NCI-H2196 treated with DMSO at 0.1 percent for 48 hours (cell line): ENCODE results near the gene RGS16.

Source experiments
- DNase-seq: peaks from one replicate; lab custom pipeline; 2025; ENCODE audit not compliant: unreplicated experiment; lab: John Stamatoyannopoulos, UW

The RGS16 gene

GRCh38 chr1:182584746-182585145 is 19.4 kb downstream of the RGS16 start:
- no peak for DNase-seq

- DNase-seq = no peak
Observed at GRCh38 chr1:182580736-182581135, 23.5 kb downstream of the RGS16 start.

GRCh38 chr1:182575540-182576149 is 28.5 kb downstream of the RGS16 start:
- DNase-seq = no peak

- DNase-seq = no peak
Observed at GRCh38 chr1:182574156-182574555, 30.0 kb downstream of the RGS16 start.

DNA sequence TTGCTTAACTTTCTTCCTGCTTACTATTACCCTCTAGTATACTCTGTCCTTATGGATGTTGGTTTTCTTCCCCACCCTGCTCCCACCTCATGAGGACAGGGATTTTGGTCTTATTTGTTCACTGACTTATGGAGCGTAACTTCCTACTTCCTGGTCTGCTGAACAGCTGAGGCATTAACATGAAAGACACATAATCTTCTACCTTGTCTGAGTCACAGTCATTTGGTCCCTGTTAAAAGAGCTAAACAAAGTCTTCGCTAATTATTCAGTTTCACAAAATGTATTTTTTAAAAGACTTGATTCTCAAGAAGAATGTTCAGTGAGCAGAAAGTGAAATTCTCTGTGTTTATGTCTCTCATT is 33.6 kb downstream of the RGS16 start:
- DNase-seq = no peak

DNA sequence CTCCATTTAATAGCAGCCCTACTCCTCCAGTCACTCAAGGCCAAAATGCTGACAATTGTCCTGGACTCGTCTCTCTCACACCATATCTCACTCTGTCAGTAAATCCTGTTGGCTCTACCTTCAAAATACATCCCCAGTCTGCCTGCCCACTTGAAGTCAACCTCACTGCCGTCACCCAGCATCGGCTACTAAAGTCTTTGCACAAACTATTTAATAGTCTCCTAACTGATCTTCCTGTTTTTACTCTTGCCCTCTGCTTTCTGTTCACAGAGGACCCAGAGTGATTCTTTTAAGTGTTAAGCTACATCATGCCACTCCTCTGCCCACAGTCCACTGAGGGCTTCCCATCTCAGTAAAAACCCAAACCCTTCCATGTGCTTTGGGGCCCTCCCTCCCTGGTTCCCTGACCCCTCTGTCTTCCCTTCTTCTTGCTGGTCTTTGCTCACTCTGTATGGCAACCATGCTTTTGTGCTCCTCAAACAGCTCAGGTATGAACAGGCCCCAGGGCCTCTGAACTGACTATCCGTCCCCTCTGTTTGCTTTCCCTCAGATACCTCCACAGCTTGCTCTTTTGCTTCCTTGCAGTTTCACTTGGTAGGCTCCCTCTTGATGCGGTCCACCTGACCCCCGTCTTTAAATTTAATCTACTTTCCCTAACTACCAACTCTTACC is 34.1 kb downstream of the RGS16 start:
- no peak for DNase-seq

DNA sequence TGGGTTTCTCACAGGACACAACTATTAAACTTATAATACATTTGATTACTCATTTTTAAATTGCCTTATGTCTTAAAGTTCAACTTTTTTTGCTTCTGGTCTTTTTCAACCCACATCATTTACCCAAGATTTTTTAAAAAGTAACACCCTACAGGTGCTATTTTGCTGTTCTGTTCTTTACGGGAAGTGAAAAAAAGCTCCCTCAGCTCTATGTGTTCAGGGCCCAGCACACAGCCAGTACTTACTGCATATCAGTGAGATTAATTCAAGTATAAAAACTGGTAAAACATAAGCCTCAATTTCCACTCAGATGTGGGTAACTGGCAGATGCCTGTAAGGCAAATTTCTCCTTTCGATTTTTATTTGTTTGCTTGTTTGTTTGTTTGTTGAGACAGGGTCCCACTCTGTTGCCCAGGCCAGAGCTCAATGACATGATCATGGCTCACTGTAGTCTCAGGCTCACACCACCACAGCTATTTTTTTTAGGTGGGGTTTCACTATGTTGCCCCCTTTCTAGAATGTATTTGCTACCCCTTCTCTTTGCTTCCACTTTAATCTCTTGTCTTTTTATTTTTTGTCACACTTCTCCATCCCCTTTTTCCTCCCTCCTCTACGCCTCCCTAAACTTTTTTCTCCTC is 35.4 kb downstream of the RGS16 start:
- no peak for DNase-seq

DNA sequence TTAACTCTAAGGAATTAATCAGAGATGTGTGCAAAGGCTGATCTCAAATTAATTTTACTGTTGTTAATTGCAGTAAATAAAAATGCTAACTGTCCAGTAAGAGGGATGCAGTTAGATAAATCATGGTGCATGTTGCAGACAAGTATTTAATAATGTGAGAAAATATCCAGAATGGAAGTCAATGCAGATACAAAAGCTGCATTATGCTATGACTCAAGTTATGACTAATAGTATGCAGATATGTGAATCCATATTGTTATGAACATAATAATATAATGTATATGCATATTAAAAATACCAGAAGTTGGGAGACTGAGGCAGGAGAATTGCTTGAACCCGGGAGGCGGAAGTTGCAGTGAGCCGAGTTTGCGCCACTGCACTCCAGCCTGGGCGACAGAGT is 36.6 kb downstream of the RGS16 start:
- no peak for DNase-seq

DNA sequence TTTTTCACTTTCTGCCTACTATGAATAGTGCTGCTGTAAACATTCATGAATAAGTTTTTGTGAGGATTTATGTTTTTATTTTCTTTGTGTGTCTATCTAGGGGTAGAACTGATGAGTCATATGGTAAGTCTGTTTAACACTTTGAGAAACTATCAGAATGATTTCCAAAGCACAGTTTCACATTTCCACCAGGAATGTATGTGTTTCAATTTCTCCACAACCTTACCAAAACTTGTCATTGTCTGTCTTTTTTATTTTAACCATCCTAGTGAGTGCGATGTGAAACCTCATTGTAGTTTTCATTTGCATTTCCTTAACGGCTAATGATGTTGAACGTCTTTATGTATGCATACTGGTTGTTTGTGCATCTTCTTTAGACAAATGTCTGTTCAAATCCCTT is 38.7 kb downstream of the RGS16 start:
- DNase-seq = no peak

DNA sequence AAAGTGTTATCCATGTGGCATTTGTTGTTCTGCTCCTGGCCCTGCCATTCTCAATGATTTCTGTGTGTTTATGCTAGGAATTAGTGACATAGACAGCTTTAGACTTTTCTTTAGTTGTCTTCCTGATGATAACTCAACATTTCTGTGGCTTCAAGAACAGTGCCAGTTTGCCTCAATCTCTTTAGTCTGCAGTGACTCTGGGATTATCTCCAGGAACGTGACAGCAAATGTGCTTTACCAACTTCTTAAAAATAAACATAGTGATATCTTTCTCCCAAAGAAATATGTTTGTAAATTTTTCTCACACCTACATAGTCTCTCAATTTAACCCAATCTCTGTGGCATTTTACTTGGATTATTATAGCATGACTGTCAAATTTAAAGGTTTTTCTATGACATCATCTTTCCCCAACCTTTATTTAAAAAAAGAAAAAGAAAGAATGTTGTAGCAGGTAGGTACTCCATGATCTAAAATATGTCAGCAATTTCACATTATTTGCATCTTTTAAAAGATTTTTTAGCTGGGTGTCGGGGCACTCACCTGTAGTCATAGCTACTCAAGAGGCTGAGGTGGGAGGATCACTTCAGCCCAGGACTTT is 39.7 kb downstream of the RGS16 start:
- DNase-seq = no peak

DNA sequence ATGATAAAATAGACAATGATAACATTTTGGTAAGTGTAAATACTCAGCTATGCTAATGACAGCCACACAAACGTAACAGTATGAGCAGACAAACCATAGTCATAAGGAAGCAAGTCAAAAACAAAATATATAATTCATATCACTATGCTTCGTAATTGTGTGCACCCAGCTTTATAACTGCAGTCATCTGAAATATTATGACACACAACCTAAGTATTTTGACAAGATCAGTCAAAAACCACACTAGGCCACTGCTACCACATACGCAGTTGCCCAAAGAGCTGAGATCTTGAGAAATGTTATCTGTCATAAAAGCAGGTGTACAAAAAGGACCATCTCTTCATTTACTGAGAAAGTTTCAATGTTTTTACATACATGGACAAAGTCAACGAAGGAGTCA is 41.1 kb downstream of the RGS16 start:
- no peak for DNase-seq

- no peak for DNase-seq
Observed at GRCh38 chr1:182561456-182561855, 42.7 kb downstream of the RGS16 start.

DNA sequence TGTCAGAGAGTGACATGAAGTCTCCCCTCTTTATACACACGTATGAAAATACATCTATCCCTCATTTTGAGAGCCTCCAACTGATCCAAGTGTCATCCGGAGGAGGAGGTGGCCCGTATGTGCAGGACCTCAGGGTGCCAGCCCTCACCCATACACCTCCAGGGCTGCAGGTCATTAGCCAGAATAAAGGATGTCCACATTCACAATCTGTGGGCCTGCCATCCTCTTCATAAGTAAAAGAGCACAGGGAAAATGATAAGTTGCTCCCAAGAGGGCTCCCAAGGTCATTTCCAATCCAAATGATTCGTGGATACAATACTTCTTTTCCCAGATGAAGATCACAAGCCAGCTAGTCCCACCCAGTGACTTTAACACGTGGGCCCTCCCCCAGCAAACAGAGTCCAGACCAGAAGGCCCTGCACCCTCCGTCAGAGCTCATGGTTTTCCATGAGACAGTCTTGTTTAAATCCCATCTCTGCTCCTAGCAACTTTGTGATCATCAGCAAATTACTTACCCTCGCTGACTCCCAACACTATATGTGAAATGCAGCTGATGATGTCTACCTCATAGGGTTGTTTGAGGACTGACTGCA is 43.7 kb downstream of the RGS16 start:
- DNase-seq = no peak

GRCh38 chr1:182556279-182556678 is 47.9 kb downstream of the RGS16 start:
- no peak for DNase-seq

GRCh38 chr1:182555493-182555892 is 48.7 kb downstream of the RGS16 start:
- no peak for DNase-seq

GRCh38 chr1:182552527-182552926 is 51.7 kb downstream of the RGS16 start:
- DNase-seq = no peak

GRCh38 chr1:182549811-182550210 is 54.4 kb downstream of the RGS16 start:
- no peak for DNase-seq

DNA sequence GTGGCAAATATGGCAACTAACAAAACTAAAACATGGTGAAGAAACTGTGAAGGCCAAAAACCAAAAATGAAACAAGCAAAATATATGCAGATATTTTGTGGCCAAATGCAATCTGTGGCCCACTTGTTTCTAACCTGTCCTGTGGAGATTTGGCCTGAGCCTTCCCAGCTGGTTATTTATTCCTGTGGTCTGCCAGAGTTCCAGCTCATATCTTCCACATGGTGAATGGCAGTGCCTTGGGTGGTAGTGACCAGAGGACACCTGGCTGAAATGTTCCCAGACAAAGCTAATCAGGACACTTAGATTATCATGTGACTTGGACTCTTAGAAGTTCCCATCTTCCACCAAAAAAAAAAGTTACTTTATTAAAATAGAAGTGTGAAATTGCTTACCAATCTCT is 54.8 kb downstream of the RGS16 start:
- no peak for DNase-seq
